ENCODE measurements around the gene SVIL.
"Not testable (repeated sequence)": the region's sequence is repeated elsewhere in the genome, so short reads cannot be mapped to it uniquely, and the experiment has no call there.

SVIL gene

GRCh38 chr10:29649561-29650551 lies 15.1 kb upstream of the SVIL start:
- DNase-seq: no peak

DNA sequence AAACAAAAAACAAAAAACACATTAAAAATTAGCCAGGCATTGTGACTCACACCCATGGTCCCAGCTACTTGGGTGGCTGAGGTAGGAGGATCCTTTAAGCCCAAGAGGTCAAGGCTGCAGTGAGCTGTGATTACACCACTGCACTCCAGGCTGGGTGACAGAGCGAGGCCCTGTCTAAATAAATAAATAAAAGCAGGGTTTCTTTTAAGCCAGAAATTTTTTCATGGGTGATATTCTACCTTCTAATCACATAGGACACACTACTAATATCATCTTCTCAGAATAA lies 14.2 kb upstream of the SVIL start:
- no peak for DNase-seq

GRCh38 chr10:29648114-29648982 lies 13.6 kb upstream of the SVIL start:
- DNase-seq: no peak

- no peak for DNase-seq
These were observed 12.7 kb upstream of the SVIL start for GRCh38 chr10:29647478-29647877.

GRCh38 chr10:29646960-29647461 lies 12.2 kb upstream of the SVIL start:
- DNase-seq: no peak

DNA sequence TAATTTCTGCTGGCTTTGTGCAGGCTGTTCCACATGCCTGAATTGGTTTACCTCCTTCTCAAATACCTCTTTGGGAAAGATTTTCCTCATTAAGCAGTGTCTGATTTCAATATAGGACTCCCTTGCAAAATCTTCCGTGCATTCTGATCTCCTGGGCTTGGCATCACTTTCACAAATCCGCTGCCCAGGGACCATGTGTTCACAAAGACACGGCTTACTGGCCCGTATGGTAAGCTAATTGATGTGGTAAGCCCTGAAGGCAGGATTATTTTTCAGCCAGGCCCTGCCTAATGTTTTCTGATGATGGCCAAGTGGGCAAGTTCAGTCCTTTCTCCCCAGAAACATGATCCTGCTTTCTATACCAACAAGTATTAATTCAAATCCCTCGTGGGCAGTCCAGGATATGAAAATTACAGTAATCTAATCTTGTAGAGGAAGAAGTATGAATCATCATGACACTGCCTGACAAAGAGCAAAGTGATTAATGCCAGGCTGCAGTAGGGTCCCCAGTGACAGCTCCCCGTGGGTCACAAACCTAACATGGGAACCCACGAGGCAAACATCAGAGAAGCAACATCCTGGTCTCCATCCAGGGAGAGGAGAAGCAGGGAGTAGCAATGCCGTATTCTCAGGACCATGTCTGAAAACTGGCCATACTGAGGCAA lies 11.6 kb upstream of the SVIL start:
- peak; percentile 70 for DNase-seq

GRCh38 chr10:29643771-29644501 lies 9.2 kb upstream of the SVIL start:
- DNase-seq: no peak

DNA sequence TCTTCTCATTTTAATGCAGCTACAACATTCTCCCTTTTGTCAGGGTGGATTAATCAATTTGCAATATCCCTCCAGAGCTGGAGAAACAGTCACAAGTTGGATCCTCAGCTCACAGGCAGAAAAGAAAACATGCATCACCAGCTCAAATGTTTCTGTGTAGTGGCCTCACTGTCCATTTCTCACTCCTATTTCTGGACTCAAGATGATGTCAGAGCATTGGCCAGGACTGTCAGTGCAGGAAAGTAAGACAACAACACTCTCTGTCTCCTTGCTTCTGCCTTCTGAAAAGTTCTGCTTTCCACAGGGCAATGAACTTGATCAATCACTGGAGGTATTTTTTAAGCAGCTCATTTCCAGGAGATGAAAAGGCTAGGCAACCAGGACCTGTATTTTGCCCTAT lies 8.2 kb upstream of the SVIL start:
- DNase-seq: no peak

DNA sequence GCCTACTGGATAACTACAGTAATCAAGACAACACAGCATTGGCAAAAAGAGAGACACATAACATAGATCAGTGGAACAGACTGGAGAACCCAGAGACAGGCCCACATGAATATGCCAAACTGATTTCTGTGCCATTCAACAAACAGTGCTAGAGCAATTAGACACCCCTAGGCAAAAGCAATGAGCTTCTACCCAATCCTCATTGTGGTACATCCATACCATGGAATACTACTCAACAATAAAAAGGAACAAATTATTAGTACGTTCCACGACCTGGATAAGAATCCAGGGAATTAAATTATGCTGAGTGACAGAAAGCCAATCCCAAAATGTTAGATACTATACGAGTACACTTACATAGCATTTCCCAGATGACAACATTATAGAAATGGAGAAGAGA lies 2.8 kb upstream of the SVIL start:
- no peak for DNase-seq

GRCh38 chr10:29636178-29636577 lies 1.4 kb upstream of the SVIL start:
- DNase-seq: no peak

GRCh38 chr10:29635711-29636144 lies 957 bp upstream of the SVIL start:
- DNase-seq: no peak

DNA sequence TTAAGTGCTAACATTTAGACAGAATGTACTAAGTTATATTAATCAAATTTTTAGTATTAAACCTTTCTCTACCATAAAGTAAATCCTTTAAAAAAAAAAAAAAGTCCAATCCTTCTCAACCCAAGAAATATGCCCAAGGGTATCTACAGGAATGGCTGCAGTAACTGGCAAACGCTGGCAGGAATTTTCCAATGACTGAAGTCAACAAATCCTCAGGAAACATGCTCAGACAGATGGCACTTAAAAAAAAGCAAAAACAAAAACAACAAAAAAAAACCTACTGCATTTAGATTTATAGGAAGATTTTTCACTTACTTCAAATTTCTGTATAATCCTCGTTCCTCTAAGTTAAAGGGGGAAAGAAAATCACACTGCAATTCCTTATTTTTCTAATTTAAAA lies 666 bp downstream of the SVIL start:
- DNase-seq: no peak

GRCh38 chr10:29631049-29631339 lies 3.8 kb downstream of the SVIL start:
- DNase-seq: no peak

DNA sequence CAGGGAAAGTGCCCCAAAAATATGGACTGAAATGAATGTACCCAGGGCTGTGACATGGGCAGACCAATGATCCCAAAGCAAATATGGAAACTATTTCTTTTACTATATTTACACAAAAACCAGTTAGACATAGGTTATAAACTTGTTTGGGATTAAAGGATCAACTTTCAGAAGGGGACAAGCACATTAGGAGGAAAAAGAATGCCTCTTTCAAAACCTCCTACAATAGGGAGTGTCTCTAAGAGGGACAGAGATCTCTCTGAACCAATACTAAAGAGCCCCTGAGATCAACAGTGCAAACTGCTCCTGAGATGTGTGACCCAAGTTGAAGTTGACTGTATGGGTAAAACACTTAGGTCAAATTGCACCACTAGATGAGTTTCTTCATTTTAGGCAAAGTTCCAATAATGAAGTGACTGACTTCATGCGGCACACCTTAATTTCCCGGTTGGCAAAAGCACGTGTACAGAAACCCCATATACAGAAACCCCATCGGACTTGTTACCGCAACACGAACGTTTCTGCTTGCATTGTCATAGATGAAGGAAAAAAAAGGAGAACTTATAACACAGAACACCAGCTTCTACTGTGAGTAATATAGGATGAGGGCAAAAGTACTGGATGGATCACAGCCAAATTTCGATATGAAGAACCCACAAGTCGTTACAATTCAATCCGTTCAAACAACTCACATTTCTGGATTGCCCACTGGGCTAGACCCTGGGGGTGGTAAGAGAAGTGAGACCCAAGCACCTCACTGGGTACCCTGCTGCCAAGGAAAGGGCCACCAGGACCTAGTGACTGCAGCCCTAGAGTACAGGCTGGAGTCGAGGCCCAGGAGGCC lies 4.3 kb downstream of the SVIL start:
- DNase-seq: no peak

GRCh38 chr10:29628912-29629526 lies 5.8 kb downstream of the SVIL start:
- DNase-seq: no peak

GRCh38 chr10:29628311-29628710 lies 6.5 kb downstream of the SVIL start:
- DNase-seq: no peak

DNA sequence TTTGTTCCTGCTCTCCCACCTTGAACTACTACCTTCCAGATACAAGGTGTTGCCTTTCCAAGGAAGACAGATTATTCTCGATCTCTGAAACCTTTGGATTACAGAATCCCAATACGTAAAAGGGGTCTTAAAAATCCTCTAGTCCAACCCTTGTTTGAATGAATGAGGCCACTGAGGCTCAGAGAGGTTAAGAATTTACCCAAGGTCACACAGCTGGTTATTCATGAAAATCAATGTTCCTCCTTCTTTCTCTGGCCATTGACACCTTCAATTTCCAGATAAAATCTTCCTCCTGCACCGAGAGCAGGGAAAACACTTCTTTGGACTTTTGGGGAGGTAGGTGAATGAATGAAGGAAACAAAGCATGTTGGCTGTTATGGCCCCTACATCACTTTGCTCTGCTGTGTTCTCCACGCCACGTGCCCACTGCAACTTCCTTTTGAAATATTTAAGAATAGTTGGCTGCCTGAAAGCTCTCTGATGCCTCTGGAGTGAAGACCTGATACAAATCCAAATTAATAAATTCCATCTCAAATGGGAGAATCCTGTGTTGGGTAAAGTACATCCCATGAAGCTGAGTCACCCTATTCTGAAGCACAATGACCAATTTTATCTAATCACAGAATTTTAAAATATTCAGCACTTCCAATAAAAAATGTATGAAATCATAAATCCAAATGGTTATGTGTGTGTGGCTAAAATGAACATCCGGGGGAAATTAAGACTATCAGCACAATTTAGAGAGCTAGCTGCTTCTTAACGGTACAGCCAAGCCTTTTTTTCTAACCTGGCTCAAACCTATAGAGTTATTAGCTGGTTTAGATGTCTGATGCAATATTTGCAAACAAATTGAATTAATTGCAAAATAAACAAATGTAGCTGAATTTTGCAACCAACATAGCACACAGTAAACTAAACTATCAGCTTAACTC lies 7.3 kb downstream of the SVIL start:
- no peak for DNase-seq

GRCh38 chr10:29624357-29624756 lies 10.4 kb downstream of the SVIL start:
- not testable (repeated sequence) for DNase-seq

- DNase-seq: no peak
These were observed 11.0 kb downstream of the SVIL start for GRCh38 chr10:29623797-29624196.

DNA sequence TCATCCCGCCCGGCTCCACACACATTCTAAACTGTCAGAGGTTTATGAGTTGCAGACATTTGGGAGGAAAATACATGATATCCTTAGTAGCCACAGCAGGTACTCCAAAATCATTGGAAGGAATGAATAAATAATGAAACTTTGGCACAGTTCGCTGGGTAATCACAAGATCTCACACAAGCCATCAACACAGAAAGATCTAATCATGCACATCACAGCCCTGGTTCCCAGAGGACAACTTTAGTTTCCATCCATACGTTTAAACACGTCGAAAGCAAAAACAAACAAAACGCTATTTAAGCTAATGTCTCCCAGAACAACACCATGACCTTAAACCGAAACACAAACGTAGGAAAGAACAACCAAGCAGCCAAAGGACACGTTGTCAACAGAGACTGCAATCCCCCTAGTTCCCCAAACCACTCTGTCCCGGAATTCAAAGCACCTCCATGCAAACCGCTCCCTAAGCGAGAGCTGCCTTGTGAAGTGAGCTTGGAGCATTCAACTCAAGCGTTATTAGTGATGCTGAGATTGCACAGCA lies 12.3 kb downstream of the SVIL start:
- no peak for DNase-seq
